Suprapubic skin (tissue), 4 donors: ENCODE data around the gene COL16A1. TPM values are rescaled to one million over a fixed set of nuclear protein-coding genes. Genes with fewer than 3 reads are reported as not detected.

Experiments
- DNase-seq, 2 donors: peaks; one replicate each; pipeline ENCODE4 v3.0.0-alpha.2; 2019; ENCODE audit warnings: low spot score in 2 of 2
- H3K27ac ChIP-seq: fragments of 200-600 bp; sonication (generic); one replicate; pipeline ENCODE4 v1.5.1; 2019
- H3K27me3 ChIP-seq: fragments of 200-600 bp; sonication (generic); one replicate; pipeline ENCODE4 v1.5.1; 2019
- H3K36me3 ChIP-seq: fragments of 200-600 bp; sonication (generic); one replicate; pipeline ENCODE4 v1.5.1; 2019
- H3K4me1 ChIP-seq: fragments of 200-600 bp; sonication (generic); one replicate; pipeline ENCODE4 v1.5.1; 2019
- H3K4me3 ChIP-seq: fragments of 200-600 bp; sonication (generic); one replicate; pipeline ENCODE4 v1.5.1; 2019; ENCODE audit warnings: mild to moderate bottlenecking
- H3K9me3 ChIP-seq: fragments of 200-600 bp; sonication (generic); one replicate; pipeline ENCODE4 v1.5.1; 2019
- CTCF ChIP-seq, 2 donors: fragments of 200-600 bp in 1 of 2; fragments of 450-650 bp in 1 of 2; sonication (generic) in 1 of 2; IDR thresholded peaks; one replicate each; pipeline ENCODE4 v1.5.1; 2016 to 2019; ENCODE audit warnings: antibody characterized with exemption in 2 of 2, mild to moderate bottlenecking in 1 of 2, moderate library complexity in 1 of 2
- EP300 ChIP-seq: sonication (generic); formaldehyde crosslinking; IDR thresholded peaks from one replicate; pipeline ENCODE4 v1.6.1; 2017; ENCODE audit warnings: antibody characterized with exemption
- POLR2A ChIP-seq, 2 donors: fragments of 450-650 bp; IDR thresholded peaks; one replicate each; pipeline ENCODE4 v1.6.1; 2017; ENCODE audit warnings: antibody characterized with exemption in 2 of 2, mild to moderate bottlenecking in 2 of 2, moderate library complexity in 2 of 2
- POLR2AphosphoS5 ChIP-seq, 3 donors: sonication (generic); formaldehyde crosslinking; IDR thresholded peaks; one replicate each; pipeline ENCODE4 v1.6.1; 2017; ENCODE audit warnings: antibody characterized with exemption in 3 of 3
- WGBS: methylation state at CpG from one replicate; pipeline ENCODE4 v1.1.5; 2018; 5-methylcytosine and 5-hydroxymethylcytosine counted together
- total RNA-seq, 4 donors: library from RNA; depleted of rRNA; stranded (reverse); fragments of >200 nt; gene quantifications; one replicate each; pipeline ENCODE4 v1.1.0, GENCODE V29; 2016

The COL16A1 gene
- total RNA-seq, 4 donors from 2014 or later, result 41.6 to 188 (median 93.1) TPM

GRCh38 chr1:31705080-31705866 lies 1.5 kb upstream of the COL16A1 start:
- no peaks in the 10 kb centered on the region for H3K9me3 ChIP-seq
- peaks cover 6% of the 10 kb centered on the region for H3K27me3 ChIP-seq
- peak overlapping the region; percentile 58 for H3K4me3 ChIP-seq
- peak in 1 of 2 donors; percentile 78 for DNase-seq
- 32% methylated on average over 7 of the region's 23 CpGs for WGBS
- TF ChIP-seq POLR2A (IDR thresholded peaks at IDR 0.05) (no peak), EP300 (no peak), CTCF (IDR thresholded peaks at IDR 0.05) (peak in 1 of 2 donors; percentile 25), POLR2AphosphoS5 (IDR thresholded peaks at IDR 0.05) (no peak)
- peaks cover 66% of the 10 kb centered on the region for H3K4me1 ChIP-seq
- no peaks in the 10 kb centered on the region for H3K36me3 ChIP-seq
- H3K27ac ChIP-seq, result peak overlapping the region; percentile 78

GRCh38 chr1:31704271-31705079 lies 658 bp upstream of the COL16A1 start:
- H3K4me1 ChIP-seq, result peaks cover 74% of the 10 kb centered on the region
- no peaks in the 10 kb centered on the region for H3K9me3 ChIP-seq
- H3K4me3 ChIP-seq, result peak overlapping the region; percentile 58
- peak overlapping the region; percentile 78 for H3K27ac ChIP-seq
- H3K36me3 ChIP-seq, result no peaks in the 10 kb centered on the region
- 9% methylated on average over 14 of the region's 19 CpGs for WGBS
- no peak for DNase-seq
- TF ChIP-seq POLR2A (IDR thresholded peaks at IDR 0.05) (no peak), POLR2AphosphoS5 (IDR thresholded peaks at IDR 0.05) (no peak), EP300 (no peak), CTCF (IDR thresholded peaks at IDR 0.05) (no peak)
- peaks cover 6% of the 10 kb centered on the region for H3K27me3 ChIP-seq

- H3K9me3 ChIP-seq, result no peaks in the 10 kb centered on the region
- WGBS, result 48% methylated on average over 5 of the region's 8 CpGs
- peak overlapping the region; percentile 58 for H3K4me3 ChIP-seq
- no peak for TF ChIP-seq POLR2AphosphoS5 (IDR thresholded peaks at IDR 0.05)
- TF ChIP-seq CTCF (IDR thresholded peaks at IDR 0.05), result no peak
- TF ChIP-seq EP300, result no peak
- TF ChIP-seq POLR2A (IDR thresholded peaks at IDR 0.05), result no peak
- peaks cover 7% of the 10 kb centered on the region for H3K36me3 ChIP-seq
- no peak for DNase-seq
- H3K4me1 ChIP-seq, result peaks cover 82% of the 10 kb centered on the region
- H3K27me3 ChIP-seq, result peaks cover 6% of the 10 kb centered on the region
- H3K27ac ChIP-seq, result peak overlapping the region; percentile 78
Observed at GRCh38 chr1:31702836-31703404, 897 bp downstream of the COL16A1 start.

- Histone ChIP-seq H3K4me1 (peaks cover 79% of the 10 kb centered on the region), H3K27me3 (peaks cover 6% of the 10 kb centered on the region), H3K9me3 (no peaks in the 10 kb centered on the region), H3K4me3 (peak overlapping the region; percentile 58), H3K27ac (peak overlapping the region; percentile 77), H3K36me3 (peaks cover 22% of the 10 kb centered on the region)
- WGBS, result 28% methylated on average over 8 of the region's 10 CpGs
- TF ChIP-seq POLR2A (IDR thresholded peaks at IDR 0.05) (peak in 1 of 2 donors; percentile 17), POLR2AphosphoS5 (IDR thresholded peaks at IDR 0.05) (peak in 2 of 3 donors; percentile 70 to 89), CTCF (IDR thresholded peaks at IDR 0.05) (no peak), EP300 (no peak)
- peak; percentile 95 to 97 for DNase-seq
Observed at GRCh38 chr1:31701091-31701736, 2.6 kb downstream of the COL16A1 start.
